ENCODE measurements around the gene NPFF.
"Not testable (repeated sequence)": the region's sequence is repeated elsewhere in the genome, so short reads cannot be mapped to it uniquely, and the experiment has no call there.

Gene NPFF

GRCh38 chr12:53506881-53507602 lies at the start of gene NPFF:
Gene NPFF, minus strand, starts transcription at chr12:53507484. Its CDS starts 10 bp downstream, at chr12:53507474.
- no peak within 1 kb of the TSS for H3K4me3 ChIP-seq (ENCODE audit: control insufficient read depth, low read depth, low read length)
- TF ChIP-seq CTCF (conservative IDR thresholded peaks at IDR 0.05; ENCODE audit: control insufficient read depth, insufficient read depth, low read depth, low read length) = no peak
- DNase-seq (ENCODE audit: low read depth) = no peak

GRCh38 chr12:53552361-53553327 lies 45.4 kb upstream of the NPFF start:
- TF ChIP-seq CTCF (conservative IDR thresholded peaks at IDR 0.05; ENCODE audit: control insufficient read depth, insufficient read depth, low read depth, low read length) = no peak
- no peak for DNase-seq (ENCODE audit: low read depth)
- H3K4me3 ChIP-seq (ENCODE audit: control insufficient read depth, low read depth, low read length) = no peak overlapping the region

GRCh38 chr12:53551889-53552291 lies 44.6 kb upstream of the NPFF start:
- H3K4me3 ChIP-seq (ENCODE audit: control insufficient read depth, low read depth, low read length) = no peak overlapping the region
- no peak for TF ChIP-seq CTCF (conservative IDR thresholded peaks at IDR 0.05; ENCODE audit: control insufficient read depth, insufficient read depth, low read depth, low read length)
- no peak for DNase-seq (ENCODE audit: low read depth)

- peak; percentile 65 for DNase-seq (ENCODE audit: low read depth)
- no peak for TF ChIP-seq CTCF (conservative IDR thresholded peaks at IDR 0.05; ENCODE audit: control insufficient read depth, insufficient read depth, low read depth, low read length)
- H3K4me3 ChIP-seq (ENCODE audit: control insufficient read depth, low read depth, low read length) = no peak overlapping the region
Observed at GRCh38 chr12:53550595-53550994, 43.3 kb upstream of the NPFF start.

- not testable (repeated sequence) for DNase-seq (ENCODE audit: low read depth); H3K4me3 ChIP-seq (ENCODE audit: control insufficient read depth, low read depth, low read length)
Observed at GRCh38 chr12:53550131-53550530, 42.8 kb upstream of the NPFF start.

GRCh38 chr12:53548354-53548753 lies 41.1 kb upstream of the NPFF start:
- not testable (repeated sequence) for DNase-seq (ENCODE audit: low read depth); H3K4me3 ChIP-seq (ENCODE audit: control insufficient read depth, low read depth, low read length)

GRCh38 chr12:53543539-53543938 lies 36.3 kb upstream of the NPFF start:
- peak; percentile 99 for TF ChIP-seq CTCF (conservative IDR thresholded peaks at IDR 0.05; ENCODE audit: control insufficient read depth, insufficient read depth, low read depth, low read length)
- peak; percentile 79 for DNase-seq (ENCODE audit: low read depth)
- H3K4me3 ChIP-seq (ENCODE audit: control insufficient read depth, low read depth, low read length) = no peak overlapping the region
